ENCODE data around the gene CNTN5. TPM values are rescaled to one million over a fixed set of nuclear protein-coding genes. Genes with fewer than 3 reads are reported as not detected.

Gene CNTN5
- polyA plus RNA-seq, 1 donor (not counting 4 experiments of a cell fraction or from before 2014, with no cell fraction given): not detected

GRCh38 chr11:100095809-100096208, 1075.1 kb downstream of the CNTN5 start:
- Histone ChIP-seq H3K9ac (ENCODE audit: control insufficient read depth, extremely low read depth, insufficient read depth, low read length) (no peak overlapping the region), H3K4me2 (ENCODE audit: control insufficient read depth, extremely low read depth, insufficient read depth, low read depth, low read length) (no peak overlapping the region), H3K4me3 (ENCODE audit: control insufficient read depth in 2 of 3, extremely low read depth in 1 of 3, insufficient read depth in 2 of 3, low read depth in 1 of 3, low read length in 3 of 3) (no peak overlapping the region), H3K27me3 (ENCODE audit: control insufficient read depth, extremely low read depth, insufficient read depth, low read length) (no peaks in the 10 kb centered on the region), H3K79me2 (ENCODE audit: control insufficient read depth, insufficient read depth, low read length) (no peaks in the 10 kb centered on the region), H3K4me1 (ENCODE audit: control insufficient read depth, extremely low read depth, insufficient read depth, low read length) (no peaks in the 10 kb centered on the region), H4K20me1 (ENCODE audit: control insufficient read depth, extremely low read depth, insufficient read depth, low read length) (no peaks in the 10 kb centered on the region), H2AFZ (ENCODE audit: control insufficient read depth, low read length) (no peak overlapping the region), H3K9me1 (ENCODE audit: control insufficient read depth, extremely low read depth, insufficient read depth, low read length) (no peaks in the 10 kb centered on the region), H3K27ac (ENCODE audit: control insufficient read depth, insufficient read depth, low read length) (no peak overlapping the region), H3K36me3 (ENCODE audit: control insufficient read depth in 2 of 2, extremely low read depth in 1 of 2, insufficient read depth in 2 of 2, low read length in 2 of 2) (no peaks in the 10 kb centered on the region), H3K9me3 (ENCODE audit: control insufficient read depth, low read depth, low read length) (no peaks in the 10 kb centered on the region)
- FAIRE-seq (no peak), DNase-seq (ENCODE audit: low read depth, low spot score) (no peak)
- TF ChIP-seq EZH2 (IDR thresholded peaks at IDR 0.05; ENCODE audit: low read length): no peak
- TF ChIP-seq CTCF (optimal IDR thresholded peaks at IDR 0.05 in 1 of 3, IDR thresholded peaks at IDR 0.05 in 1 of 3, conservative IDR thresholded peaks at IDR 0.05 in 1 of 3; ENCODE audit: extremely low read depth in 1 of 3, insufficient read depth in 2 of 3, low read length in 3 of 3): no peak
- dilution Hi-C loops (cut with MboI; ENCODE audit: extremely low pct_ligation_motif_present, low sequenced_read_pairs): no loop called here

DNA sequence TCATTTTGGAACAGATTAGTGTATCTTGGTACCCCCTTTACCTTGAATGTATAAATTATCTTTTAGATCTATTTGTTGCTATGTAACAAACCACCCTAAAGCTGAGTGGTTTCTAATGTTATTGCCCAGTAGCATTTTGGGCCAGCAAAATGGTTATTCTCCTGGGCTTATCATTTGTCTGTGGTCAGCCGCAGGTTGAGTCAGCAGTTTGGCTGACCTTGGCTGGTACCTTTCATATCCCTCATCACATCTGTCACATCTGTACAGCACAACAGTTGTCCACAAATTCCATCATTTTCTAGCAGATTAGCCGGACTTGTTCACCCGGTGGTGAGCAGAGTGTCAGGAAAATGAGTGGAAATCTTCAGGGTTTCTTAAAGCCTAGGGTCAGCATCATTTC, 1077.8 kb downstream of the CNTN5 start:
- H3K9ac ChIP-seq (ENCODE audit: control insufficient read depth, extremely low read depth, insufficient read depth, low read length): no peak overlapping the region
- H3K27ac ChIP-seq (ENCODE audit: control insufficient read depth, insufficient read depth, low read length): no peak overlapping the region
- H3K27me3 ChIP-seq (ENCODE audit: control insufficient read depth, extremely low read depth, insufficient read depth, low read length): no peaks in the 10 kb centered on the region
- H2AFZ ChIP-seq (ENCODE audit: control insufficient read depth, low read length): no peak overlapping the region
- TF ChIP-seq CTCF (optimal IDR thresholded peaks at IDR 0.05 in 1 of 3, IDR thresholded peaks at IDR 0.05 in 1 of 3, conservative IDR thresholded peaks at IDR 0.05 in 1 of 3; ENCODE audit: extremely low read depth in 1 of 3, insufficient read depth in 2 of 3, low read length in 3 of 3): no peak
- TF ChIP-seq EZH2 (IDR thresholded peaks at IDR 0.05; ENCODE audit: low read length): no peak
- DNase-seq (ENCODE audit: low read depth, low spot score) (no peak), FAIRE-seq (no peak)
- H3K79me2 ChIP-seq (ENCODE audit: control insufficient read depth, insufficient read depth, low read length): no peaks in the 10 kb centered on the region
- no peaks in the 10 kb centered on the region for H4K20me1 ChIP-seq (ENCODE audit: control insufficient read depth, extremely low read depth, insufficient read depth, low read length)
- dilution Hi-C loops (cut with MboI; ENCODE audit: extremely low pct_ligation_motif_present, low sequenced_read_pairs): no loop called here
- no peak overlapping the region for H3K4me2 ChIP-seq (ENCODE audit: control insufficient read depth, extremely low read depth, insufficient read depth, low read depth, low read length)
- H3K9me3 ChIP-seq (ENCODE audit: control insufficient read depth, low read depth, low read length): no peaks in the 10 kb centered on the region
- no peaks in the 10 kb centered on the region for H3K36me3 ChIP-seq (ENCODE audit: control insufficient read depth in 2 of 2, extremely low read depth in 1 of 2, insufficient read depth in 2 of 2, low read length in 2 of 2)
- H3K4me1 ChIP-seq (ENCODE audit: control insufficient read depth, extremely low read depth, insufficient read depth, low read length): no peaks in the 10 kb centered on the region
- no peak overlapping the region for H3K4me3 ChIP-seq (ENCODE audit: control insufficient read depth in 2 of 3, extremely low read depth in 1 of 3, insufficient read depth in 2 of 3, low read depth in 1 of 3, low read length in 3 of 3)
- no peaks in the 10 kb centered on the region for H3K9me1 ChIP-seq (ENCODE audit: control insufficient read depth, extremely low read depth, insufficient read depth, low read length)
